ENCODE results near the gene GLRX.

DNA sequence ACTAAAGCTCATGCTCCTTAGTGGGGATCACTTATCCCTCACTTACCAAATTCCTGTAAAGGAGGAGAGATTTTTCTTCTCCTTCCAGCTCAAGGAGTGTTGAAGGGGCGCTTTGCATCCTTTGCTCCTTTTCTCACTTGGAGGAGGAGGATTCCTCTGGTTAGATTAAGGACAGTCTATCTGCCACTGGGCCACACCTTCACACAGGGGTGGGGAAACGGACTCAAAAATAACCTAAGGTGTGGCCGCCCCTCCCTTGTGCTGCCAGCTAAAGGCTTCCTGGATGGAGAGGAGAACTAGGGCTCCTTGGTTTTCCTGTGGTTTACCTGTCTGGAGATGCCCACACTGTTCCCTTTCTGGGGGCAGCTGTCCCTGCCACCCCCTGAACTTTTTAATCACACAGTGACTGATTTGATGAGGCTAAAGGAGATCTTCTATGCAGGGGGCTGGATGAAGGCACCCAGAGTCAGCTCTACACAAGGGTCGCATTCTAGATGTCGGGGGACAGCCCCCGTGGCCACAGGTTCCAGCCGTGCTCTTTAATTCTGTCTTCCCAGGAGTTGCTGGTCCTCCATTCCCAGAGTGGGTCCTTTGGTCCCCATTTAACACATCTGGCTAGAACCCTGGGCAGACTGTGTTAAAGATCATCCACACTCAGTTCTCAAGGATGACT lies 14.4 kb downstream of the GLRX start:
- TF ChIP-seq POLR2AphosphoS5 (IDR thresholded peaks at IDR 0.05; ENCODE audit: borderline replicate concordance, low read depth, low read length): no peak
- no peak for TF ChIP-seq EZH2 (IDR thresholded peaks at IDR 0.05)
- TF ChIP-seq FOXP2 (optimal IDR thresholded peaks at IDR 0.05; ENCODE audit: control extremely low read depth, extremely low read length, insufficient read depth): no peak

Measured in SK-N-MC (cell line).